AG10803 (cell line): ENCODE data around the gene CDH5.

Experiments used
- DNase-seq: peaks from one replicate; pipeline ENCODE4 v3.0.0; 2010; ENCODE audit warnings: low read depth
- H3K4me3 ChIP-seq: 2 replicates; pipeline ENCODE4 v1.5.1; 2011; ENCODE audit warnings: mild to moderate bottlenecking, low read length, control low read depth
- TF ChIP-seq, protein P1 (sequence below): conservative IDR thresholded peaks from 2 replicates; pipeline ENCODE4 v1.5.1; 2011; ENCODE audit warnings: mild to moderate bottlenecking, low read length, control low read depth, inconsistent platforms

Gene CDH5

DNA sequence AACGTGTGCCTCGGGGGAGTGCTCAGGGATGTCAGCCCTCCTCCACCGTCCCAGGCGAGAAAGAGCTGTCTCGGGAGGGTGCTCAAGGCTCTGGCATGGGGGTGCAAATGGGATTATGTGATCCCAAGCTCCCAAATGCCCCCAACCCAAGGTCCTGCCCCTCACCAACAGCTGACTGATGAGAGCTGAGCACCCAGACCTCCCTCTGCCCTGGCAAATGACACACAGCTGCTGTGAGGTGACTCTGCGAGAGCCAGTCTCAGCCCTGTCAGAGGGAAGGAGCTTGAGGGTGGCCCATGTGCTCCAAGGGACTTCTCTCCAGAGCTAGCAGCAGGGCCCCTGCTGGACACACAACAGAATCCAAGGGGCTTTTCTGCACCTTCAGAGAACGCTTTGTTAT lies 7.7 kb downstream of the CDH5 start:
- DNase-seq, result no peak
- TF ChIP-seq, protein P1, sequence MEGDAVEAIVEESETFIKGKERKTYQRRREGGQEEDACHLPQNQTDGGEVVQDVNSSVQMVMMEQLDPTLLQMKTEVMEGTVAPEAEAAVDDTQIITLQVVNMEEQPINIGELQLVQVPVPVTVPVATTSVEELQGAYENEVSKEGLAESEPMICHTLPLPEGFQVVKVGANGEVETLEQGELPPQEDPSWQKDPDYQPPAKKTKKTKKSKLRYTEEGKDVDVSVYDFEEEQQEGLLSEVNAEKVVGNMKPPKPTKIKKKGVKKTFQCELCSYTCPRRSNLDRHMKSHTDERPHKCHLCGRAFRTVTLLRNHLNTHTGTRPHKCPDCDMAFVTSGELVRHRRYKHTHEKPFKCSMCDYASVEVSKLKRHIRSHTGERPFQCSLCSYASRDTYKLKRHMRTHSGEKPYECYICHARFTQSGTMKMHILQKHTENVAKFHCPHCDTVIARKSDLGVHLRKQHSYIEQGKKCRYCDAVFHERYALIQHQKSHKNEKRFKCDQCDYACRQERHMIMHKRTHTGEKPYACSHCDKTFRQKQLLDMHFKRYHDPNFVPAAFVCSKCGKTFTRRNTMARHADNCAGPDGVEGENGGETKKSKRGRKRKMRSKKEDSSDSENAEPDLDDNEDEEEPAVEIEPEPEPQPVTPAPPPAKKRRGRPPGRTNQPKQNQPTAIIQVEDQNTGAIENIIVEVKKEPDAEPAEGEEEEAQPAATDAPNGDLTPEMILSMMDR, result no peak

GRCh38 chr16:66375451-66375850 lies 9.0 kb downstream of the CDH5 start:
- DNase-seq, result no peak
- TF ChIP-seq, protein P1, result no peak
- no peak overlapping the region for H3K4me3 ChIP-seq

More for the DNA sequence above, 7.7 kb downstream of the CDH5 start:
- no peak overlapping the region for H3K4me3 ChIP-seq

GRCh38 chr16:66376114-66376513 lies 9.6 kb downstream of the CDH5 start:
- H3K4me3 ChIP-seq, result no peak overlapping the region
- no peak for DNase-seq
- TF ChIP-seq, protein P1, result no peak

- DNase-seq, result no peak
- TF ChIP-seq, protein P1, result no peak
- H3K4me3 ChIP-seq, result no peak overlapping the region
These were observed 10.2 kb downstream of the CDH5 start for GRCh38 chr16:66376577-66377305.

GRCh38 chr16:66377324-66377723 lies 10.8 kb downstream of the CDH5 start:
- TF ChIP-seq, protein P1, result no peak
- no peak for DNase-seq
- H3K4me3 ChIP-seq, result no peak overlapping the region

DNA sequence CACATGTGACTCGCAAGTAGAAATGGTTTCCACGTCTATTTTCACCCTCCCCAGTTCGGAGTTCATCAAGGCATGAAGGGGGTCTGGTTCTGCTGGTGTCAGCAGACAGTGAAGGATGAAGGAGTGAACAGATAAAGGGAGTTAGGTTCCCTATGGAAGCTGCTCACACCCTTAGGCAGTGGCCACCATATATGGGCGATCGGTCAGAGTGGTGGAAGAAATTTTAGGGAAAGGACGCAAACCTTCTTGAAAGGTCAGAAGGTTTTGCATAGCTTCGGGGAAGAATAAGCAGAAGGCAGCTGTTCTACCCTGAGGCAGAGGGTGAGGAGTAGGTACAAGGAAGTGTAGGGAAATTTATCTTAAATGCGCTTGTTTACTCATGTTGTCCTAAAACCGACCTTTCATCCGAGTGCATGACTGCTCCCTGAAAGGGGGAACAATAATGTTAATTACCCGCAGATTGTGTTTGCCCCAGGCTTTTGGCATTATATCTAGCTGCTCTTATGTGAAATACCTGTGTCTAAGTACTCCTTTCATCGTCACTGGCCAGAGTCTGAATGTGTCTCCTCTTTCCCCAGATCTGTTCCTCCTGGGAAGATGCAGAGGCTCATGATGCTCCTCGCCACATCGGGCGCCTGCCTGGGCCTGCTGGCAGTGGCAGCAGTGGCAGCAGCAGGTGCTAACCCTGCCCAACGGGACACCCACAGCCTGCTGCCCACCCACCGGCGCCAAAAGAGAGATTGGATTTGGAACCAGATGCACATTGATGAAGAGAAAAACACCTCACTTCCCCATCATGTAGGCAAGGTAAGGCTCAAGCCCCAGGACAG lies 12.5 kb downstream of the CDH5 start:
- DNase-seq, result no peak
- TF ChIP-seq, protein P1, result no peak
- no peak overlapping the region for H3K4me3 ChIP-seq

- TF ChIP-seq, protein P1, result no peak
- DNase-seq, result no peak
- H3K4me3 ChIP-seq, result no peak overlapping the region
These were observed 13.1 kb downstream of the CDH5 start for GRCh38 chr16:66379571-66379941.
